HFF-Myc (cell line): ENCODE results near the gene PPP1R7.

Experiments used
- DNase-seq: peaks from one replicate; pipeline ENCODE4 v3.0.0-alpha.2; 2011; ENCODE audit warnings: low read depth; ENCODE audit errors: extremely low read depth
- H3K4me3 ChIP-seq: replicated peaks from 2 replicates; pipeline ENCODE4 v1.5.1; 2011; ENCODE audit warnings: low read depth, mild to moderate bottlenecking, control low read depth, low read length
- CTCF ChIP-seq: IDR thresholded peaks from 2 replicates; pipeline ENCODE4 v1.5.1; 2012; ENCODE audit warnings: mild to moderate bottlenecking, low read depth, low read length, control low read depth; ENCODE audit errors: missing control alignments

PPP1R7 gene

GRCh38 chr2:241228081-241228859, 78.0 kb downstream of the PPP1R7 start:
- no peak for DNase-seq
- TF ChIP-seq CTCF: no peak
- no peak overlapping the region for H3K4me3 ChIP-seq

- DNase-seq: no peak
- no peak for TF ChIP-seq CTCF
- H3K4me3 ChIP-seq: no peak overlapping the region
Observed at GRCh38 chr2:241228860-241229516, 78.7 kb downstream of the PPP1R7 start.

- H3K4me3 ChIP-seq: no peak overlapping the region
- TF ChIP-seq CTCF: no peak
- no peak for DNase-seq
Observed at GRCh38 chr2:241229563-241230401, 79.5 kb downstream of the PPP1R7 start.

- no peak for DNase-seq
- no peak for TF ChIP-seq CTCF
- H3K4me3 ChIP-seq: no peak overlapping the region
Observed at GRCh38 chr2:241230435-241230834, 80.2 kb downstream of the PPP1R7 start.

- TF ChIP-seq CTCF: no peak
- H3K4me3 ChIP-seq: no peak overlapping the region
- no peak for DNase-seq
Observed at GRCh38 chr2:241232736-241233575, 82.7 kb downstream of the PPP1R7 start.
